GDM1 (cell line): ENCODE results near the gene CMSS1.
A peak's percentile ranks its signal among the peaks of the same experiment; 100 is the strongest.

Experiments used
- DNase-seq: peaks from one replicate; lab custom pipeline; 2025; lab: John Stamatoyannopoulos, UW

Gene CMSS1

GRCh38 chr3:99817437-99818240 lies at the start of gene CMSS1:
CMSS1 (plus strand) TSS chr3:99817862.
- DNase-seq, result peak; percentile 85

- DNase-seq, result no peak
Measured at GRCh38 chr3:99768126-99768525, 49.5 kb upstream of the CMSS1 start.

GRCh38 chr3:99768808-99769501 lies 48.7 kb upstream of the CMSS1 start:
- DNase-seq, result no peak

GRCh38 chr3:99772171-99772570 lies 45.5 kb upstream of the CMSS1 start:
- DNase-seq, result no peak

GRCh38 chr3:99772671-99773070 lies 45.0 kb upstream of the CMSS1 start:
- DNase-seq, result no peak

GRCh38 chr3:99774467-99774866 lies 43.2 kb upstream of the CMSS1 start:
- no peak for DNase-seq

GRCh38 chr3:99776516-99777209 lies 41.0 kb upstream of the CMSS1 start:
- DNase-seq, result no peak

- DNase-seq, result no peak
Measured at GRCh38 chr3:99777210-99777549, 40.5 kb upstream of the CMSS1 start.

- DNase-seq, result no peak
Measured at GRCh38 chr3:99777708-99778107, 40.0 kb upstream of the CMSS1 start.

- no peak for DNase-seq
Measured at GRCh38 chr3:99780749-99781148, 36.9 kb upstream of the CMSS1 start.

GRCh38 chr3:99781761-99782160 lies 35.9 kb upstream of the CMSS1 start:
- no peak for DNase-seq

GRCh38 chr3:99783011-99783573 lies 34.6 kb upstream of the CMSS1 start:
- DNase-seq, result no peak

- DNase-seq, result peak; percentile 13
Measured at GRCh38 chr3:99789011-99789721, 28.5 kb upstream of the CMSS1 start.

- no peak for DNase-seq
Measured at GRCh38 chr3:99794485-99794884, 23.2 kb upstream of the CMSS1 start.

GRCh38 chr3:99795573-99795972 lies 22.1 kb upstream of the CMSS1 start:
- no peak for DNase-seq

- no peak for DNase-seq
Measured at GRCh38 chr3:99799422-99799821, 18.2 kb upstream of the CMSS1 start.

- no peak for DNase-seq
Measured at GRCh38 chr3:99803297-99803696, 14.4 kb upstream of the CMSS1 start.

GRCh38 chr3:99805160-99805559 lies 12.5 kb upstream of the CMSS1 start:
- DNase-seq, result no peak

GRCh38 chr3:99808163-99808794 lies 9.4 kb upstream of the CMSS1 start:
- DNase-seq, result peak; percentile 9

GRCh38 chr3:99809565-99809964 lies 8.1 kb upstream of the CMSS1 start:
- no peak for DNase-seq

GRCh38 chr3:99810403-99810802 lies 7.3 kb upstream of the CMSS1 start:
- no peak for DNase-seq

GRCh38 chr3:99817047-99817436 lies 620 bp upstream of the CMSS1 start:
- DNase-seq, result no peak
